ENCODE data around the gene KASH5.

Gene KASH5

DNA sequence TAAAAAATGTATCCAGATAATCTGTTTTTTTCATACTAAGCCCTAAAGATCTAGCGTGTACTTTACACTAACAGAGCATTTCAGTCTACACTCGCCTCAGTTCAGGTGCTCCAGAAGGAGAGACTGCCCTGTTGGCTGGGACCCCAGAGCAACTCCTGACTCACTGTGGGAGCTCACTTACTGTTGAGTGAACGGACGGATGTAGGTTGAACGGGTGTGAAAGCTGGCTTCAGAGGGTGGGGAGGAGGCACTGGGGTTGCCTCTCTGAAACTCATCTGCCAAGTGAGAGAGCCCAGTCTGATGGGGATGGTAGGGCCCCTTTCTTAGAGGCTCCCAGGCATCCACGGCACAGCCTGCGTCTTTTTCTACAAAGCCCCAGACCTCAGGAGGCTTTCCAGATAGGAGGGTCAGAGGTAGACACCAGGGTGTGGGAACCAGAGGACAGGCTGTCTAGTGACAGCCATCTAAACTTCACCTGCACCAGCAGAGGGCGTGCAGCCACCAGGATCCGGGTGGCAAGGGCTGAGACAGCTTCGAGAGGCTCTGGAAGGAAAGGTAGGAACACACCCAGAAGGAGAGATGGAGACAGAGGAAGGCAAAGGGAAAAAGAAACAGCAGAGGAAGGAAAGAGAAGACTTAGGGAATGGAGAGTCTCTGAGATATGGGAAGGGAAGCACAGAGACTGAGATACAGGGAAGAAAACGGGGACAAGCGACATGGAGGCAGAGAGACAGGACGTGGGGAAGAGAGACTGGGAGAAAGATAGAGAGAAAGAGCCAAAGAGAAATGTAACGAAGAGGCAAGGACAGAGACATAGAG, 3.7 kb downstream of the KASH5 start (continued):
- TF ChIP-seq, protein P1, sequence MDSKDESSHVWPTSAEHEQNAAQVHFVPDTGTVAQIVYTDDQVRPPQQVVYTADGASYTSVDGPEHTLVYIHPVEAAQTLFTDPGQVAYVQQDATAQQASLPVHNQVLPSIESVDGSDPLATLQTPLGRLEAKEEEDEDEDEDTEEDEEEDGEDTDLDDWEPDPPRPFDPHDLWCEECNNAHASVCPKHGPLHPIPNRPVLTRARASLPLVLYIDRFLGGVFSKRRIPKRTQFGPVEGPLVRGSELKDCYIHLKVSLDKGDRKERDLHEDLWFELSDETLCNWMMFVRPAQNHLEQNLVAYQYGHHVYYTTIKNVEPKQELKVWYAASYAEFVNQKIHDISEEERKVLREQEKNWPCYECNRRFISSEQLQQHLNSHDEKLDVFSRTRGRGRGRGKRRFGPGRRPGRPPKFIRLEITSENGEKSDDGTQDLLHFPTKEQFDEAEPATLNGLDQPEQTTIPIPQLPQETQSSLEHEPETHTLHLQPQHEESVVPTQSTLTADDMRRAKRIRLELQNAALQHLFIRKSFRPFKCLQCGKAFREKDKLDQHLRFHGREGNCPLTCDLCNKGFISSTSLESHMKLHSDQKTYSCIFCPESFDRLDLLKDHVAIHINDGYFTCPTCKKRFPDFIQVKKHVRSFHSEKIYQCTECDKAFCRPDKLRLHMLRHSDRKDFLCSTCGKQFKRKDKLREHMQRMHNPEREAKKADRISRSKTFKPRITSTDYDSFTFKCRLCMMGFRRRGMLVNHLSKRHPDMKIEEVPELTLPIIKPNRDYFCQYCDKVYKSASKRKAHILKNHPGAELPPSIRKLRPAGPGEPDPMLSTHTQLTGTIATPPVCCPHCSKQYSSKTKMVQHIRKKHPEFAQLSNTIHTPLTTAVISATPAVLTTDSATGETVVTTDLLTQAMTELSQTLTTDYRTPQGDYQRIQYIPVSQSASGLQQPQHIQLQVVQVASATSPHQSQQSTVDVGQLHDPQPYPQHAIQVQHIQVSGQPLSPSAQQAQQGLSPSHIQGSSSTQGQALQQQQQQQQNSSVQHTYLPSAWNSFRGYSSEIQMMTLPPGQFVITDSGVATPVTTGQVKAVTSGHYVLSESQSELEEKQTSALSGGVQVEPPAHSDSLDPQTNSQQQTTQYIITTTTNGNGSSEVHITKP (tag by site-specific recombination; IDR thresholded peaks at IDR 0.05) = 0 out of 2 replicates have a peak, but pooled peaks have one; percentile 8

DNA sequence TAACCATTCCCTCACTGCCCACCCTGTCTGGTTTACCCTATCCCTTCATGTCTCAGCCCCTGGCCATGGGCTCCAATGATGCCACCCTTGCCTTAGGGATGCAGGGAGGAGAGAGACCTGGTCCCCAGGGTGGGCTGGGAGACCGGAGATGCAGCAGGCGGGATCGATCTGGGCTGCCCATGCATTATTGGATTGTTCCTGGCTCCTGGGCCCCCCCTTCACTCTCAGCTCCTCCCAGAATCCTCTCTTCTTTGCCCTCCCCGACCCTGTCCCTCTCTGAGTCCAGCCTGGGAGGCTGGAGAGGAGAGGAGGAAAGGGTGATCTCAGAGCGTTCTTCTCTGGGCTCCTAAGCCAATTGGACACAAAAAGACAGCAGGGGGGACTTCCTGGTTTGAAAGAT, 5.8 kb downstream of the KASH5 start:
- TF ChIP-seq ZIC2 (tag by site-specific recombination; IDR thresholded peaks at IDR 0.05) (no peak), ZNF140 (tag by site-specific recombination; IDR thresholded peaks at IDR 0.05) (no peak), KLF16 (tag by site-specific recombination; IDR thresholded peaks at IDR 0.05) (no peak), ZBTB21 (tag by site-specific recombination; IDR thresholded peaks at IDR 0.05) (no peak), ZNF549 (tag by site-specific recombination; IDR thresholded peaks at IDR 0.05) (no peak), ZNF707 (tag by site-specific recombination; IDR thresholded peaks at IDR 0.05) (no peak), ZNF555 (tag by site-specific recombination; conservative IDR thresholded peaks at IDR 0.05) (no peak)
- TF ChIP-seq, protein P2, sequence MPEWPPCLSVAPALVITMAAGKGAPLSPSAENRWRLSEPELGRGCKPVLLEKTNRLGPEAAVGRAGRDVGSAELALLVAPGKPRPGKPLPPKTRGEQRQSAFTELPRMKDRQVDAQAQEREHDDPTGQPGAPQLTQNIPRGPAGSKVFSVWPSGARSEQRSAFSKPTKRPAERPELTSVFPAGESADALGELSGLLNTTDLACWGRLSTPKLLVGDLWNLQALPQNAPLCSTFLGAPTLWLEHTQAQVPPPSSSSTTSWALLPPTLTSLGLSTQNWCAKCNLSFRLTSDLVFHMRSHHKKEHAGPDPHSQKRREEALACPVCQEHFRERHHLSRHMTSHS (tag by site-specific recombination; IDR thresholded peaks at IDR 0.05) = no peak
- TF ChIP-seq, protein P3, sequence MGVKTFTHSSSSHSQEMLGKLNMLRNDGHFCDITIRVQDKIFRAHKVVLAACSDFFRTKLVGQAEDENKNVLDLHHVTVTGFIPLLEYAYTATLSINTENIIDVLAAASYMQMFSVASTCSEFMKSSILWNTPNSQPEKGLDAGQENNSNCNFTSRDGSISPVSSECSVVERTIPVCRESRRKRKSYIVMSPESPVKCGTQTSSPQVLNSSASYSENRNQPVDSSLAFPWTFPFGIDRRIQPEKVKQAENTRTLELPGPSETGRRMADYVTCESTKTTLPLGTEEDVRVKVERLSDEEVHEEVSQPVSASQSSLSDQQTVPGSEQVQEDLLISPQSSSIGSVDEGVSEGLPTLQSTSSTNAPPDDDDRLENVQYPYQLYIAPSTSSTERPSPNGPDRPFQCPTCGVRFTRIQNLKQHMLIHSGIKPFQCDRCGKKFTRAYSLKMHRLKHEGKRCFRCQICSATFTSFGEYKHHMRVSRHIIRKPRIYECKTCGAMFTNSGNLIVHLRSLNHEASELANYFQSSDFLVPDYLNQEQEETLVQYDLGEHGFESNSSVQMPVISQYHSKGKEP (tag by site-specific recombination; IDR thresholded peaks at IDR 0.05) = no peak

DNA sequence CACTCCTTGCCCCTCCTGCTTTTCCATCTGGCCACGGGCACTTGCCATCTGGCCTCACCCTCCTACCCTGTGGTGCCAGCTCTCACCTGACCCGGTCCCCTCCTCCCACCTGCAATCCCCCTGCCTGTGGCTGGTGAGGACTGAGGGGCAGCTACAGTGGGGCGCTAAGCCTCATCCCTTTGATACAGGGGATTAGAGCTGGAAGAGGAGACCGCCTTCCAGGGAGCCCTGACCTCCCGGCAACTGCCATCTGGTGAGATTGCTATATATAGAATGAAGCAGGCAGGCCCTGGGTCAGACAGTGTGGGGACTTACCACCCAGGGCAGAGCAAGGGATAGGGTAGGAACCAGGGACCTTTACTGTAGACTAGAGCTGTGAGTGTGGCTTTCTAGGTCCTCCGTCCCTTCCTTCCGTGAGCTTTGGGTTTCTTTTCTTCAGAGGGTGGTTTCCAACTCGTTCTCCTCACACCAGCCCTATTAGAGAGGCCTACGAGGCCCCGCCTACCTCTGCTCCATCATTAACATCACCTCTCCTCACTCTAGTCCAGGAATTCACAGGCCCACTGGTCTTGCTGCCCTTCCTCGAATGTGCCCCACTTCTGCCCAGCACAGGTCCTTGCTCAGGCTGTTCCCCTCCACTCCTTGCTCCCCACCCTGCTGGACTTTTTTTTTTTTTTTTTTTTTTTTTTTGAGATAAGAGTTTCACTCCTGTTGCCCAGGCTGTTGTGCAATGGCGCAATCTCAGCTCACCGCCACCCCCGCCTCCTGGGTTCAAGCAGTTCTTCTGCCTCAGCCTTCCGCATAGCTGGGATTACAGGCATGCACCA, 7.7 kb downstream of the KASH5 start:
- Histone ChIP-seq H3K36me3 (ENCODE audit: control insufficient read depth in 2 of 2, insufficient read depth in 1 of 2, low read length in 2 of 2) (no peaks in the 10 kb centered on the region), H3K9me3 (ENCODE audit: control insufficient read depth, insufficient read depth, low read depth, low read length) (no peaks in the 10 kb centered on the region), H3K27ac (ENCODE audit: extremely low read depth, low read depth, low read length) (no peak overlapping the region), H3K4me1 (ENCODE audit: control insufficient read depth, insufficient read depth, low read length) (no peaks in the 10 kb centered on the region), H3K4me3 (ENCODE audit: low read depth, low read length) (no peak overlapping the region)
- no peak for TF ChIP-seq ZNF302 (tag by site-specific recombination; IDR thresholded peaks at IDR 0.05; ENCODE audit: low read depth)
- TF ChIP-seq ZNF341 (tag by site-specific recombination; IDR thresholded peaks at IDR 0.05; ENCODE audit: low read depth) = peak; percentile 59; the same call in 1 of the 2 replicates
- CTCF ChIA-PET = interaction anchor here (0.7 to 5.0 kb wide), 2 partner anchors 47 to 151 kb away, joined by 3 to 59 read pairs; no protein-coding TSS in a partner anchor
- POLR2A ChIA-PET = interaction anchor here (0.6 kb wide), 1 partner anchor 222 kb away, joined by 5 read pairs; no protein-coding TSS in a partner anchor

More for the DNA sequence above, 5.8 kb downstream of the KASH5 start:
- POLR2A ChIA-PET = interaction anchor here (0.5 to 1.1 kb wide), 2 partner anchors 49 to 188 kb away, joined by 3 to 6 read pairs; no protein-coding TSS in a partner anchor
- no peak overlapping the region for H3K27ac ChIP-seq (ENCODE audit: extremely low read depth, low read depth, low read length)
- CTCF ChIA-PET = interaction anchor here (0.5 to 5.0 kb wide), 11 partner anchors 9 to 166 kb away, joined by 3 to 59 read pairs (median 4); no protein-coding TSS in a partner anchor
- H3K4me3 ChIP-seq (ENCODE audit: low read depth, low read length) = no peak overlapping the region
- no peaks in the 10 kb centered on the region for H3K9me3 ChIP-seq (ENCODE audit: control insufficient read depth, insufficient read depth, low read depth, low read length)
- no peaks in the 10 kb centered on the region for H3K36me3 ChIP-seq (ENCODE audit: control insufficient read depth in 2 of 2, insufficient read depth in 1 of 2, low read length in 2 of 2)
- H3K4me1 ChIP-seq (ENCODE audit: control insufficient read depth, insufficient read depth, low read length) = no peaks in the 10 kb centered on the region

All from HEK293 (cell line).